Upper lobe of left lung (tissue), 4 donors: ENCODE measurements around the gene ARHGAP26.

Experiments used
- CTCF ChIP-seq, 6 experiments: fragments of 450-650 bp in 4 of 6; fragments of 200-600 bp in 2 of 6; sonication (generic) in 2 of 6; IDR thresholded peaks; one replicate each; pipeline ENCODE4 v1.5.1; 2016 to 2019; ENCODE audit warnings: antibody characterized with exemption in 6 of 6
- POLR2A ChIP-seq, 4 donors: fragments of 450-650 bp; IDR thresholded peaks; one replicate each; pipeline ENCODE4 v1.5.1; 2016 to 2017; ENCODE audit warnings: antibody characterized with exemption in 4 of 4, mild to moderate bottlenecking in 2 of 4

- TF ChIP-seq CTCF (IDR thresholded peaks at IDR 0.05) (no peak), POLR2A (IDR thresholded peaks at IDR 0.05) (no peak)
These were observed 362.6 kb downstream of the ARHGAP26 start for GRCh38 chr5:143132739-143133138.
